IMR-90 (cell line): ENCODE data around the gene NACC2. TPM values are rescaled to one million over a fixed set of nuclear protein-coding genes. Genes with fewer than 3 reads are reported as not detected.

Source experiments
- polyA plus RNA-seq, 3 experiments: library from polyadenylated mRNA; depleted of rRNA; stranded (reverse); fragments of >200 nt; gene quantifications; 2 replicates each; pipeline ENCODE4 v1.2.3, GENCODE V29; 2012; ENCODE audit warnings: low replicate concordance in 1 of 3
- total RNA-seq: library from RNA; depleted of rRNA; stranded (reverse); fragments of >200 nt; gene quantifications from 2 replicates; pipeline ENCODE4 v1.2.3, GENCODE V29; 2012; rRNA removed

NACC2 gene
- total and polyA plus RNA-seq, 2 of the 4 experiments (the other 2 are of a cell fraction), result 7.9 to 19.0 TPM

Other genes starting within 250 kb of the NACC2 start
- gene CAMSAP1, start 187.7 kb downstream of the NACC2 start, total RNA-seq, result 19.5 and 21.1 TPM in 2 replicates
- 8.2 and 8.6 TPM in 2 replicates for gene CAMSAP1, start 187.7 kb downstream of the NACC2 start, polyA plus RNA-seq (2012; rRNA removed)
- 25.3 and 33.6 TPM in 2 replicates for gene UBAC1, start 133.9 kb downstream of the NACC2 start, total RNA-seq
- 33.9 and 36.4 TPM in 2 replicates for gene UBAC1, start 133.9 kb downstream of the NACC2 start, polyA plus RNA-seq (2012; rRNA removed)
- gene TMEM250, start 23.6 kb upstream of the NACC2 start, total RNA-seq, result 12.5 and 14.0 TPM in 2 replicates
- 17.5 and 18.6 TPM in 2 replicates for gene TMEM250, start 23.6 kb upstream of the NACC2 start, polyA plus RNA-seq (2012; rRNA removed)
- not detected in 2 replicates for gene LHX3, start 109.8 kb upstream of the NACC2 start, total RNA-seq
- not detected in 2 replicates for gene LHX3, start 109.8 kb upstream of the NACC2 start, polyA plus RNA-seq (2012; rRNA removed)
- 5.0 and 5.9 TPM in 2 replicates for gene QSOX2, start 150.5 kb upstream of the NACC2 start, total RNA-seq
- gene QSOX2, start 150.5 kb upstream of the NACC2 start, polyA plus RNA-seq (2012; rRNA removed), result 12.7 and 12.9 TPM in 2 replicates
- gene CCDC187, start 208.8 kb upstream of the NACC2 start, total RNA-seq, result not detected in 2 replicates
- gene CCDC187, start 208.8 kb upstream of the NACC2 start, polyA plus RNA-seq (2012; rRNA removed), result not detected in 2 replicates
- gene GPSM1, start 232.2 kb upstream of the NACC2 start, total RNA-seq, result 28.7 and 29.7 TPM in 2 replicates
- gene GPSM1, start 232.2 kb upstream of the NACC2 start, polyA plus RNA-seq (2012; rRNA removed), result 71.2 and 91.4 TPM in 2 replicates